Activated naive CD4-positive, alpha-beta T cell (primary cell): ENCODE measurements around the gene NOTCH2NLA.
"Not testable (repeated sequence)": the region's sequence is repeated elsewhere in the genome, so short reads cannot be mapped to it uniquely, and the experiment has no call there.

Source experiments
- DNase-seq, 4 experiments: peaks; one replicate each; lab custom pipeline; 2025; lab: John Stamatoyannopoulos, UW

The NOTCH2NLA gene

DNA sequence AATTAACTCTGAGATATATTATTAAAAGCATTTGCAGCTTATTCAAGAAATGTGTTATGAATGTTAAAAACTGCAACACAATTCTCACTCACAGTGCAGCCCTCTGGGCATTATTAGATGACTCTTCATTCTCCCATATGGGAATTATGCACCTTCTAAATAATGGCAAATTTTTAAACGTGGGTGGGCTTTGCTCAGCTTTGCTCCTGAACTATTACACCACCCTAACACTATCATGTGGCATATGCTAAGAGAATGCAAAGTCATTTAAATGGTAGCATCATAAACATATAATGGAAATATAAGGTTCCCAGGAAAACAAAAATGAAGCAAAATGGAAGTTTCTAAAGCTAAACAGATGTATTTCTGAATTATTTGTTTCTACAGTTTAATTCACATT lies 61.5 kb downstream of the NOTCH2NLA start:
- DNase-seq = not testable (repeated sequence)

- not testable (repeated sequence) for DNase-seq
These were observed 84.4 kb downstream of the NOTCH2NLA start, which contains the start of gene NBPF10 for GRCh38 chr1:146144465-146144864. TSS of gene NBPF10 (minus strand) at chr1:146144804. CDS start at chr1:146144769, 35 bp downstream.
